ENCODE data around the gene CIDEA. TPM values are rescaled to one million over a fixed set of nuclear protein-coding genes. Genes with fewer than 3 reads are reported as not detected.
"Not testable (repeated sequence)": the region's sequence is repeated elsewhere in the genome, so short reads cannot be mapped to it uniquely, and the experiment has no call there.

CIDEA gene
- total and polyA plus RNA-seq, 2 donors (not counting 1 experiment from before 2014, with no cell fraction given), result not detected

- H3K36me3 ChIP-seq (replicated peaks in 1 of 2; ENCODE audit: control extremely low read depth in 1 of 2, control insufficient read depth in 1 of 2, extremely low read depth in 1 of 2, insufficient read depth in 2 of 2, low read length in 1 of 2); H3K27me3 Mint-ChIP-seq; H3K27ac ChIP-seq (ENCODE audit: low read length in 2 of 2); intact Hi-C loops (cut with micrococcal nuclease); CTCF ChIA-PET; H3K9ac ChIP-seq (ENCODE audit: low read length); H3K9me3 Mint-ChIP-seq (ENCODE audit: insufficient read depth); H3K4me2 ChIP-seq (replicated peaks; ENCODE audit: low read depth, low read length, poor library complexity, severe bottlenecking); H3K4me3 Mint-ChIP-seq; H4K20me1 ChIP-seq (ENCODE audit: control insufficient read depth, insufficient read depth, low read length, poor library complexity, severe bottlenecking); H3K9me3 ChIP-seq (ENCODE audit: control extremely low read depth in 1 of 3, control insufficient read depth in 2 of 3, insufficient read depth in 1 of 3, low read length in 2 of 3); H3K4me3 ChIP-seq (ENCODE audit: control extremely low read depth in 1 of 5, extremely low read depth in 1 of 5, insufficient read depth in 1 of 5, low read depth in 2 of 5, low read length in 4 of 5); ATAC-seq (ENCODE audit: low read depth); H3K27ac Mint-ChIP-seq; H2AFZ ChIP-seq (ENCODE audit: insufficient read depth, low read depth, low read length, poor library complexity, severe bottlenecking); H3K4me1 Mint-ChIP-seq; POLR2A ChIA-PET; H3K79me2 ChIP-seq (ENCODE audit: control insufficient read depth, insufficient read depth, low read length); H3K27me3 ChIP-seq (replicated peaks in 1 of 4; ENCODE audit: control extremely low read depth in 1 of 4, control insufficient read depth in 3 of 4, insufficient read depth in 4 of 4, low read length in 3 of 4); DNase-seq; H3K4me1 ChIP-seq (ENCODE audit: control insufficient read depth in 2 of 2, insufficient read depth in 2 of 2, low read length in 2 of 2): not testable (repeated sequence)
- 100% methylated on average over 1 of the region's 1 CpG for WGBS (ENCODE audit: insufficient coverage)
These were observed 39.7 kb upstream of the CIDEA start for GRCh38 chr18:12214296-12215005.

GRCh38 chr18:12216471-12216870, 37.7 kb upstream of the CIDEA start:
- CTCF ChIA-PET; H3K4me2 ChIP-seq (replicated peaks; ENCODE audit: low read depth, low read length, poor library complexity, severe bottlenecking); H3K9me3 ChIP-seq (ENCODE audit: control extremely low read depth in 1 of 3, control insufficient read depth in 2 of 3, insufficient read depth in 1 of 3, low read length in 2 of 3); H3K36me3 ChIP-seq (replicated peaks in 1 of 2; ENCODE audit: control extremely low read depth in 1 of 2, control insufficient read depth in 1 of 2, extremely low read depth in 1 of 2, insufficient read depth in 2 of 2, low read length in 1 of 2); ATAC-seq (ENCODE audit: low read depth); H3K27me3 Mint-ChIP-seq; H3K4me3 ChIP-seq (ENCODE audit: control extremely low read depth in 1 of 5, extremely low read depth in 1 of 5, insufficient read depth in 1 of 5, low read depth in 2 of 5, low read length in 4 of 5); DNase-seq; POLR2A ChIA-PET; H3K79me2 ChIP-seq (ENCODE audit: control insufficient read depth, insufficient read depth, low read length); H3K27ac Mint-ChIP-seq; H3K9ac ChIP-seq (ENCODE audit: low read length); H3K4me1 Mint-ChIP-seq; H4K20me1 ChIP-seq (ENCODE audit: control insufficient read depth, insufficient read depth, low read length, poor library complexity, severe bottlenecking); H2AFZ ChIP-seq (ENCODE audit: insufficient read depth, low read depth, low read length, poor library complexity, severe bottlenecking); H3K27ac ChIP-seq (ENCODE audit: low read length in 2 of 2); H3K27me3 ChIP-seq (replicated peaks in 1 of 4; ENCODE audit: control extremely low read depth in 1 of 4, control insufficient read depth in 3 of 4, insufficient read depth in 4 of 4, low read length in 3 of 4); H3K4me1 ChIP-seq (ENCODE audit: control insufficient read depth in 2 of 2, insufficient read depth in 2 of 2, low read length in 2 of 2); H3K9me3 Mint-ChIP-seq (ENCODE audit: insufficient read depth); H3K4me3 Mint-ChIP-seq; intact Hi-C loops (cut with micrococcal nuclease): not testable (repeated sequence)
- WGBS (ENCODE audit: insufficient coverage), result no CpG with 5 or more reads among the region's 4 CpGs

GRCh38 chr18:12218603-12219002, 35.6 kb upstream of the CIDEA start:
- H4K20me1 ChIP-seq (ENCODE audit: control insufficient read depth, insufficient read depth, low read length, poor library complexity, severe bottlenecking); H3K9ac ChIP-seq (ENCODE audit: low read length); POLR2A ChIA-PET; H3K4me1 Mint-ChIP-seq; H3K4me1 ChIP-seq (ENCODE audit: control insufficient read depth in 2 of 2, insufficient read depth in 2 of 2, low read length in 2 of 2); intact Hi-C loops (cut with micrococcal nuclease); H3K36me3 ChIP-seq (replicated peaks in 1 of 2; ENCODE audit: control extremely low read depth in 1 of 2, control insufficient read depth in 1 of 2, extremely low read depth in 1 of 2, insufficient read depth in 2 of 2, low read length in 1 of 2); ATAC-seq (ENCODE audit: low read depth); H3K79me2 ChIP-seq (ENCODE audit: control insufficient read depth, insufficient read depth, low read length); H2AFZ ChIP-seq (ENCODE audit: insufficient read depth, low read depth, low read length, poor library complexity, severe bottlenecking); H3K27ac Mint-ChIP-seq; H3K9me3 Mint-ChIP-seq (ENCODE audit: insufficient read depth); H3K27me3 ChIP-seq (replicated peaks in 1 of 4; ENCODE audit: control extremely low read depth in 1 of 4, control insufficient read depth in 3 of 4, insufficient read depth in 4 of 4, low read length in 3 of 4); H3K4me3 Mint-ChIP-seq; H3K4me3 ChIP-seq (ENCODE audit: control extremely low read depth in 1 of 5, extremely low read depth in 1 of 5, insufficient read depth in 1 of 5, low read depth in 2 of 5, low read length in 4 of 5); CTCF ChIA-PET; H3K27me3 Mint-ChIP-seq; H3K27ac ChIP-seq (ENCODE audit: low read length in 2 of 2); DNase-seq; H3K9me3 ChIP-seq (ENCODE audit: control extremely low read depth in 1 of 3, control insufficient read depth in 2 of 3, insufficient read depth in 1 of 3, low read length in 2 of 3); H3K4me2 ChIP-seq (replicated peaks; ENCODE audit: low read depth, low read length, poor library complexity, severe bottlenecking): not testable (repeated sequence)
- no CpG with 5 or more reads among the region's 6 CpGs for WGBS (ENCODE audit: insufficient coverage)

- not testable (repeated sequence) for H3K4me3 Mint-ChIP-seq
These were observed 32.1 kb upstream of the CIDEA start for GRCh38 chr18:12222041-12222440.

More at GRCh38 chr18:12222041-12222440, 32.1 kb upstream of the CIDEA start:
- H4K20me1 ChIP-seq (ENCODE audit: control insufficient read depth, insufficient read depth, low read length, poor library complexity, severe bottlenecking); H3K27ac ChIP-seq (ENCODE audit: low read length in 2 of 2); H3K4me3 ChIP-seq (ENCODE audit: control extremely low read depth in 1 of 5, extremely low read depth in 1 of 5, insufficient read depth in 1 of 5, low read depth in 2 of 5, low read length in 4 of 5); H3K9me3 Mint-ChIP-seq (ENCODE audit: insufficient read depth); H2AFZ ChIP-seq (ENCODE audit: insufficient read depth, low read depth, low read length, poor library complexity, severe bottlenecking); H3K27ac Mint-ChIP-seq; H3K79me2 ChIP-seq (ENCODE audit: control insufficient read depth, insufficient read depth, low read length); POLR2A ChIA-PET; intact Hi-C loops (cut with micrococcal nuclease); H3K36me3 ChIP-seq (replicated peaks in 1 of 2; ENCODE audit: control extremely low read depth in 1 of 2, control insufficient read depth in 1 of 2, extremely low read depth in 1 of 2, insufficient read depth in 2 of 2, low read length in 1 of 2); DNase-seq; H3K9me3 ChIP-seq (ENCODE audit: control extremely low read depth in 1 of 3, control insufficient read depth in 2 of 3, insufficient read depth in 1 of 3, low read length in 2 of 3); H3K27me3 Mint-ChIP-seq; H3K9ac ChIP-seq (ENCODE audit: low read length); ATAC-seq (ENCODE audit: low read depth); H3K27me3 ChIP-seq (replicated peaks in 1 of 4; ENCODE audit: control extremely low read depth in 1 of 4, control insufficient read depth in 3 of 4, insufficient read depth in 4 of 4, low read length in 3 of 4); H3K4me2 ChIP-seq (replicated peaks; ENCODE audit: low read depth, low read length, poor library complexity, severe bottlenecking); H3K4me1 Mint-ChIP-seq; CTCF ChIA-PET; H3K4me1 ChIP-seq (ENCODE audit: control insufficient read depth in 2 of 2, insufficient read depth in 2 of 2, low read length in 2 of 2): not testable (repeated sequence)
- WGBS (ENCODE audit: insufficient coverage), result no CpG with 5 or more reads among the region's 2 CpGs

Data from B cell (primary cell).